Endothelial cell of umbilical vein (primary cell): ENCODE measurements around the gene FGFR3. TPM values are rescaled to one million over a fixed set of nuclear protein-coding genes. Genes with fewer than 3 reads are reported as not detected.

Experiments used
- BruUV-seq: library from RNA; stranded (reverse); fragments of 400-500 nt; replicated peaks from 2 replicates; lab custom pipeline; 2021; lab: Mats Ljungman, UMichigan
- CTCF ChIA-PET: fragments of 300-600, 350-600 bp; sonication (Branson Sonifier 250); formaldehyde crosslinking; loops from one replicate; lab custom pipeline; 2021; ENCODE audit warnings: antibody characterized with exemption, inconsistent platforms; lab: Charles Lee
- POLR2A ChIA-PET: fragments of 300-600, 350-600 bp; sonication (Branson Sonifier 250); formaldehyde crosslinking; loops from one replicate; lab custom pipeline; 2021; ENCODE audit warnings: antibody characterized with exemption, inconsistent platforms; lab: Charles Lee
- DNase-seq: peaks from one replicate; pipeline ENCODE4 v3.0.0-alpha.2; 2011; ENCODE audit warnings: low read depth, low spot score
- FAIRE-seq: peaks from 2 replicates; lab custom pipeline; 2011; peaks lifted over from hg19 to GRCh38; lab: Jason Lieb, UNC
- H2AFZ ChIP-seq: 2 replicates; pipeline ENCODE4 v1.6.0; 2012; ENCODE audit warnings: low read depth, low read length, control low read depth, inconsistent platforms
- H3K27ac ChIP-seq: 2 replicates; pipeline ENCODE4 v1.5.1; 2011; ENCODE audit warnings: low read depth, mild to moderate bottlenecking, control low read depth, low read length, moderate library complexity; ENCODE audit not compliant: insufficient read depth
- H3K27me3 ChIP-seq, 2 experiments: 2 replicates each; pipeline versions ENCODE4 v1.6.0 to v1.6.1; 2011; ENCODE audit warnings: low read length in 2 of 2, mixed read lengths in 1 of 2; ENCODE audit not compliant: control insufficient read depth in 2 of 2, insufficient read depth in 2 of 2
- H3K36me3 ChIP-seq, 2 experiments: 2 replicates in 1 of 2; 3 replicates in 1 of 2; pipeline ENCODE4 v1.5.1; 2011; ENCODE audit warnings: low read length in 2 of 2, mild to moderate bottlenecking in 1 of 2, moderate library complexity in 1 of 2; ENCODE audit not compliant: control insufficient read depth in 2 of 2, insufficient read depth in 2 of 2; ENCODE audit errors: extremely low read depth in 1 of 2
- H3K4me1 ChIP-seq: 3 replicates; pipeline ENCODE4 v1.5.1; 2011; ENCODE audit warnings: mild to moderate bottlenecking, low read length; ENCODE audit not compliant: control insufficient read depth, insufficient read depth; ENCODE audit errors: extremely low read depth
- H3K4me2 ChIP-seq: 2 replicates; pipeline ENCODE4 v1.6.1; 2011; ENCODE audit warnings: low read length, control low read depth, mixed read lengths; ENCODE audit not compliant: insufficient read depth
- H3K4me3 ChIP-seq, 3 experiments: fragments of 200-600 bp in 1 of 3; sonication (generic), shearing (Covaris generic) in 1 of 3; replicated peaks in 1 of 3; 2 replicates each; pipeline ENCODE4 v1.5.1; 2011 to 2016; ENCODE audit warnings: control low read depth in 3 of 3, low read length in 3 of 3, mild to moderate bottlenecking in 2 of 3, inconsistent platforms in 1 of 3, low read depth in 1 of 3, moderate library complexity in 1 of 3; ENCODE audit not compliant: insufficient read depth in 1 of 3
- H3K79me2 ChIP-seq: 2 replicates; pipeline ENCODE4 v1.6.0; 2012; ENCODE audit warnings: low read length, inconsistent platforms; ENCODE audit not compliant: control insufficient read depth, insufficient read depth
- H3K9ac ChIP-seq: replicated peaks from 2 replicates; pipeline ENCODE3; 2011; ENCODE audit warnings: low read length, control low read depth; ENCODE audit not compliant: insufficient read depth; ENCODE audit errors: extremely low read depth
- H3K9me1 ChIP-seq: replicated peaks from 3 replicates; pipeline ENCODE4 v1.6.0; 2011; ENCODE audit warnings: mild to moderate bottlenecking, low read length; ENCODE audit not compliant: control insufficient read depth, insufficient read depth; ENCODE audit errors: extremely low read depth
- H3K9me3 ChIP-seq: replicated peaks from 2 replicates; pipeline ENCODE4 v1.5.1; 2012; ENCODE audit warnings: low read length, inconsistent platforms; ENCODE audit not compliant: control insufficient read depth, insufficient read depth
- H4K20me1 ChIP-seq: replicated peaks from 2 replicates; pipeline ENCODE3; 2011; ENCODE audit warnings: mild to moderate bottlenecking, low read length; ENCODE audit not compliant: control insufficient read depth, insufficient read depth; ENCODE audit errors: extremely low read depth
- EZH2 ChIP-seq: IDR thresholded peaks from 2 replicates; pipeline ENCODE4 v1.6.1; 2012; ENCODE audit warnings: borderline replicate concordance, low read depth, mild to moderate bottlenecking, moderate library complexity, low read length, inconsistent platforms; ENCODE audit not compliant: severe bottlenecking
- FOS ChIP-seq: IDR thresholded peaks from 2 replicates; pipeline ENCODE4 v1.6.1; 2011; ENCODE audit warnings: mild to moderate bottlenecking, low read length, moderate library complexity, borderline replicate concordance; ENCODE audit not compliant: insufficient read depth
- GATA2 ChIP-seq: IDR thresholded peaks from 2 replicates; pipeline ENCODE4 v1.7.0; 2011; ENCODE audit warnings: low read depth, mild to moderate bottlenecking, moderate library complexity, mixed read lengths, low read length; ENCODE audit not compliant: insufficient read length, insufficient read depth
- JUN ChIP-seq: IDR thresholded peaks from 2 replicates; pipeline ENCODE4 v1.6.1; 2011; ENCODE audit warnings: borderline replicate concordance, low read depth; ENCODE audit not compliant: insufficient read length, insufficient read depth
- MYC ChIP-seq: IDR thresholded peaks from one replicate; pipeline ENCODE4 v1.6.1; 2011; ENCODE audit warnings: mild to moderate bottlenecking, low read depth, low read length
- POLR2A ChIP-seq: IDR thresholded peaks from 2 replicates; pipeline ENCODE4 v1.6.1; 2012; ENCODE audit warnings: low read depth, mild to moderate bottlenecking, control low read depth, low read length
- POLR2AphosphoS5 ChIP-seq: IDR thresholded peaks from 2 replicates; pipeline ENCODE4 v1.6.1; 2012; ENCODE audit warnings: low read depth, mild to moderate bottlenecking, control low read depth, low read length, moderate library complexity; ENCODE audit not compliant: insufficient read depth
- dilution Hi-C: fragments of 300-500 bp; cut with MboI; formaldehyde crosslinking; loops from one replicate; pipeline ENCODE4 v1.15.0; 2019; ENCODE audit warnings: low sequenced_read_pairs; ENCODE audit not compliant: extremely low pct_ligation_motif_present
- intact Hi-C: fragments of 100-400 bp; cut with micrococcal nuclease; formaldehyde crosslinking; loops from one replicate; pipeline ENCODE4 v1.10.0; 2022
- polyA plus RNA-seq, 4 experiments: library from polyadenylated mRNA; depleted of rRNA in 3 of 4; stranded (reverse) in 3 of 4; unstranded in 1 of 4; fragments of >200 nt; gene quantifications; 2 replicates each; pipeline versions ENCODE4 v1.2.1 to v1.2.3, GENCODE V29; 2011 to 2012; ENCODE audit warnings: missing spikeins in 1 of 4
- total RNA-seq: library from RNA; stranded (reverse); gene quantifications from 2 replicates; pipeline ENCODE4 v1.2.3, GENCODE V29; 2021
- TF ChIP-seq, protein P1 (sequence below): IDR thresholded peaks from 2 replicates; pipeline ENCODE4 v1.6.1; 2011; ENCODE audit not compliant: insufficient read depth, insufficient read length
- TF ChIP-seq, protein P2 (sequence below), 2 donors: IDR thresholded peaks; 1 replicate in 1 of 2; 2 replicates in 1 of 2; pipeline ENCODE4 v1.5.1; 2011; ENCODE audit warnings: low read length in 2 of 2, mild to moderate bottlenecking in 2 of 2, moderate library complexity in 2 of 2, control low read depth in 1 of 2, inconsistent platforms in 1 of 2, low read depth in 1 of 2; ENCODE audit not compliant: insufficient read depth in 1 of 2; ENCODE audit errors: extremely low read depth in 1 of 2

FGFR3 gene
- total and polyA plus RNA-seq, 2 donors (not counting 3 experiments of a cell fraction or from before 2014, with no cell fraction given): 0.73 to 1.2 TPM

DNA sequence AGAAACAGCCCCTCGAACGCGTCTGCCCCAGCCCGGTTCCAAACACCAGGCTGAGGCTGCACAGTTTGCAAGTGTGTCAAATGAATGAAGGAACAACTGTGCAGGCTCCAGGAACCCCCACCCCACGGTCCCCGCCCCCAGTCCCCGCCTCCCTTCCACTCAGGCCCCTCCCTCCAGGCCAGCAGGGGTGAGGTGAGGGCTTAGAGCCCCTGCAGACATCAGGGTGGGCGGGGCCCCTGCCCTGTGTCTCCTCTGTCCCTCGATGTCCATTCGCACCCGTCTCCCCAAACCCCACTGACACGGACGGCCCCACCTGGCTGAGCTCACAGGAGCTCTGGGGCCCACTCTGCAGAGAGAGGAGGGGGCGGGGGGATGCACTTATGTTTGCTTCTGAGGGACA, 43.3 kb upstream of the FGFR3 start:
- Histone ChIP-seq H3K9ac (no peak overlapping the region), H3K36me3 (no peaks in the 10 kb centered on the region), H3K4me1 (peaks cover 4% of the 10 kb centered on the region), H2AFZ (no peak overlapping the region), H3K9me3 (no peaks in the 10 kb centered on the region), H3K27ac (no peak overlapping the region), H3K9me1 (no peaks in the 10 kb centered on the region), H4K20me1 (no peaks in the 10 kb centered on the region), H3K4me3 (no peak overlapping the region), H3K4me2 (no peak overlapping the region), H3K79me2 (no peaks in the 10 kb centered on the region), H3K27me3 (no peaks in the 10 kb centered on the region)
- dilution Hi-C loops: no loop called here
- intact Hi-C loops: loop anchor here (5.0 kb wide), 1 partner anchor 42 kb away; the partner anchor contains the start of gene FGFR3
- FAIRE-seq (no peak), DNase-seq (no peak)
- ChIA-PET POLR2A (no interaction called here), CTCF (no interaction called here)
- TF ChIP-seq, protein P1, sequence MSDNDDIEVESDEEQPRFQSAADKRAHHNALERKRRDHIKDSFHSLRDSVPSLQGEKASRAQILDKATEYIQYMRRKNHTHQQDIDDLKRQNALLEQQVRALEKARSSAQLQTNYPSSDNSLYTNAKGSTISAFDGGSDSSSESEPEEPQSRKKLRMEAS: no peak
- no peak for TF ChIP-seq MYC
- TF ChIP-seq JUN: no peak
- no peak for TF ChIP-seq GATA2
- no peak for TF ChIP-seq EZH2
- TF ChIP-seq POLR2AphosphoS5: no peak
- no TSS peak for BruUV-seq

DNA sequence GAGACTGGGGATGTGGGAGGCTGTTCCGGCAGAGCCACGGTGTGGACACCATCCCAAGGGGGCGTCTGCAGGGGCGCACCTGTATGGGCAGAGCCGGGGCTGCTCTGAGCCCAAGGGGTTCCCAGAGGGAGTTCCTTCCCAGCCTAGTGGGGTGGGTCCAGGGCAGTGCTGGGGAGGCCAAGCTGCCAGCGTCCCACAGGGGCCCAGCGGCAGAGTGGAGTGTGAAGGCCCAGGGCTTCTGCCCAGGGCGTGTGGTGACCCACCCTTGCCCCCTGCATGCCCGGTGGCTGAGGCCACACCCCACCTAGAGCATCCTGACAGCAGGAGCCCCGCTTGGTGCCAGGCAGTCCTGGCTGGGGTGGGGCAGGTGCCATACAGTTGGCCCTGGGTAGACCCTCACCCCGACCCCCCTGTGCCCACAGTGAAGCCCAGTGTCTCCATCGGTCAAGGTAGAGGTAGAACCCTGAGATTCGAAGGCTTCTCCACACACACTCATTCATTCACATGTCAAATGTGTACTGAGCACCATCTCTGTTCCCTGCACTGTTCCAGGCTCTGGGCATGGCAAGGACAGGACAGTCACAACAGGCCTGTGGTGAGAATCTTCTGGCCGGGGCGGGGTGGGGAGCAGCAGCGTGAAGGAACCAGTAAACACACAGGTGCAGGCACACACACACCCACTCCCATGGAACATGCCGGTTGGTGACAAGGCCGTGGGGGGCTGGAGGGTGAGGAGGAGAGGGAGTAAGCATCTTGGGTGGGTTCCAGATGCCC, 42.5 kb upstream of the FGFR3 start:
- H3K4me3 ChIP-seq: no peak overlapping the region
- H3K27me3 ChIP-seq: no peaks in the 10 kb centered on the region
- no peaks in the 10 kb centered on the region for H4K20me1 ChIP-seq
- peaks cover 4% of the 10 kb centered on the region for H3K4me1 ChIP-seq
- TF ChIP-seq JUN (no peak), POLR2AphosphoS5 (no peak), EZH2 (no peak), MYC (no peak), POLR2A (no peak), FOS (no peak), GATA2 (no peak)
- TF ChIP-seq, protein P1: no peak
- TF ChIP-seq, protein P2, sequence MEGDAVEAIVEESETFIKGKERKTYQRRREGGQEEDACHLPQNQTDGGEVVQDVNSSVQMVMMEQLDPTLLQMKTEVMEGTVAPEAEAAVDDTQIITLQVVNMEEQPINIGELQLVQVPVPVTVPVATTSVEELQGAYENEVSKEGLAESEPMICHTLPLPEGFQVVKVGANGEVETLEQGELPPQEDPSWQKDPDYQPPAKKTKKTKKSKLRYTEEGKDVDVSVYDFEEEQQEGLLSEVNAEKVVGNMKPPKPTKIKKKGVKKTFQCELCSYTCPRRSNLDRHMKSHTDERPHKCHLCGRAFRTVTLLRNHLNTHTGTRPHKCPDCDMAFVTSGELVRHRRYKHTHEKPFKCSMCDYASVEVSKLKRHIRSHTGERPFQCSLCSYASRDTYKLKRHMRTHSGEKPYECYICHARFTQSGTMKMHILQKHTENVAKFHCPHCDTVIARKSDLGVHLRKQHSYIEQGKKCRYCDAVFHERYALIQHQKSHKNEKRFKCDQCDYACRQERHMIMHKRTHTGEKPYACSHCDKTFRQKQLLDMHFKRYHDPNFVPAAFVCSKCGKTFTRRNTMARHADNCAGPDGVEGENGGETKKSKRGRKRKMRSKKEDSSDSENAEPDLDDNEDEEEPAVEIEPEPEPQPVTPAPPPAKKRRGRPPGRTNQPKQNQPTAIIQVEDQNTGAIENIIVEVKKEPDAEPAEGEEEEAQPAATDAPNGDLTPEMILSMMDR (IDR thresholded peaks at IDR 0.05; ENCODE audit: extremely low read depth in 1 of 2, insufficient read depth in 1 of 2, low read depth in 1 of 2, low read length in 2 of 2): no peak
- CTCF ChIA-PET: no interaction called here
- no peaks in the 10 kb centered on the region for H3K9me1 ChIP-seq
- H3K9ac ChIP-seq: no peak overlapping the region
- no peak overlapping the region for H3K27ac ChIP-seq
- no peaks in the 10 kb centered on the region for H3K79me2 ChIP-seq
- DNase-seq: no peak
- POLR2A ChIA-PET: no interaction called here
- no peaks in the 10 kb centered on the region for H3K9me3 ChIP-seq
- BruUV-seq: no TSS peak
- dilution Hi-C loops: no loop called here
- no peak for FAIRE-seq
- no peak overlapping the region for H3K4me2 ChIP-seq
- intact Hi-C loops: no loop called here
- H3K36me3 ChIP-seq: no peaks in the 10 kb centered on the region
- H2AFZ ChIP-seq: no peak overlapping the region
